ENCODE data around the gene KDM2B. TPM values are rescaled to one million over a fixed set of nuclear protein-coding genes. Genes with fewer than 3 reads are reported as not detected.

Gene KDM2B
- total RNA-seq, 3 donors from 2014 or later, result 12.3 to 26.8 (median 16.7) TPM

DNA sequence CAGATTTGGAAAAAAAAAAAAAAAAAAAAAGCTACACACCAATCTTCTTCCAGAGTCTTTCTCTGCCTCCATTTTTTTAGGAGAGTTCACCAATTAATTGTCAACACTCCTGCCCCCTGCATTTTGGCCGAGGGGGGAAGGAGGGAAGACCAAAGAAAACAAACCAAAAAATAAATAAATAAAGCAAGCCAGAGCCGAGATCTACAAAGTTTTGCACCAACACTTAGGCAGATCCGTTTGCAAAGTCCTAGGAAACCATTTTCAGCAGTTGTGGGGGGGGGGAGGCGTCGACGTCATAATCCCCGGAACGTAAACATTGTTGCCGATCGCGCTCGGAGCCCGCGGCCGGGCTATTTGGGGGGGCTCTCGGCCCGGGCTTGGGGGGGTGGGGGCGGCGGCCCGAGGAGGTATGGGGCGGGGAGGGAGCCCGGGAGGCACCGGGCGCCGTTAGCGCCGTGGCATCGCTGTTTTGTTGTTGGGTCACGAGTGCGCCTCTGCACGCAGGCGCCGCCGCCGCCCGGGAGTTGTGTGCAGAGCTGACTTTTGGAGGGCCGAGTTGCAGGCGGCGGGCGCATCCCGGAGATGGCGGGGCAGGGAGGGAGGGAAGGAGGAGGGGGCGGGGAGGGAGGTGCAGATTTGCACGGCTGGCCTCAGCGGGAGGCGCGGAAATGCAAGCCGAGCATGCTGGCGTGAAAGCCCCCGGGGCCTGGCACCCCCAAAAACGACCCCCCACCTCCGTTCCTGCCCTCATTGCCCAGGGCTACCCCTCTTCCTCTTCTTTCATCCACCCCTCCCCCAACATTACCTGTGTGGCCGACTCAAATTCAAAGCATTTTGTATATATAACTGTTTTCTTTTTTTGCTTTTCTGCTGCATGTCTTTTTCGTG lies 598 bp downstream of the KDM2B start:
- Histone ChIP-seq H3K9me3 (no peaks in the 10 kb centered on the region), H3K36me3 (no peaks in the 10 kb centered on the region), H3K27ac (peak overlapping the region; percentile 90 to 97), H3K4me3 (peak overlapping the region; percentile 72 to 97 (median 74)), H3K4me1 (peaks cover 0 to 2% of the 10 kb centered on the region in 2 donors), H3K27me3 (no peaks in the 10 kb centered on the region)
- DNase-seq (ENCODE audit: low spot score in 2 of 2), result peak; percentile 61 to 71
- intact Hi-C loops (cut with DNase I; ENCODE audit: low total_unique reads), result no loop called here
- TF ChIP-seq POLR2A (IDR thresholded peaks at IDR 0.05), result no peak
- TF ChIP-seq POLR2AphosphoS5 (IDR thresholded peaks at IDR 0.05), result no peak
- TF ChIP-seq, protein P1, sequence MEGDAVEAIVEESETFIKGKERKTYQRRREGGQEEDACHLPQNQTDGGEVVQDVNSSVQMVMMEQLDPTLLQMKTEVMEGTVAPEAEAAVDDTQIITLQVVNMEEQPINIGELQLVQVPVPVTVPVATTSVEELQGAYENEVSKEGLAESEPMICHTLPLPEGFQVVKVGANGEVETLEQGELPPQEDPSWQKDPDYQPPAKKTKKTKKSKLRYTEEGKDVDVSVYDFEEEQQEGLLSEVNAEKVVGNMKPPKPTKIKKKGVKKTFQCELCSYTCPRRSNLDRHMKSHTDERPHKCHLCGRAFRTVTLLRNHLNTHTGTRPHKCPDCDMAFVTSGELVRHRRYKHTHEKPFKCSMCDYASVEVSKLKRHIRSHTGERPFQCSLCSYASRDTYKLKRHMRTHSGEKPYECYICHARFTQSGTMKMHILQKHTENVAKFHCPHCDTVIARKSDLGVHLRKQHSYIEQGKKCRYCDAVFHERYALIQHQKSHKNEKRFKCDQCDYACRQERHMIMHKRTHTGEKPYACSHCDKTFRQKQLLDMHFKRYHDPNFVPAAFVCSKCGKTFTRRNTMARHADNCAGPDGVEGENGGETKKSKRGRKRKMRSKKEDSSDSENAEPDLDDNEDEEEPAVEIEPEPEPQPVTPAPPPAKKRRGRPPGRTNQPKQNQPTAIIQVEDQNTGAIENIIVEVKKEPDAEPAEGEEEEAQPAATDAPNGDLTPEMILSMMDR (IDR thresholded peaks at IDR 0.05), result no peak

DNA sequence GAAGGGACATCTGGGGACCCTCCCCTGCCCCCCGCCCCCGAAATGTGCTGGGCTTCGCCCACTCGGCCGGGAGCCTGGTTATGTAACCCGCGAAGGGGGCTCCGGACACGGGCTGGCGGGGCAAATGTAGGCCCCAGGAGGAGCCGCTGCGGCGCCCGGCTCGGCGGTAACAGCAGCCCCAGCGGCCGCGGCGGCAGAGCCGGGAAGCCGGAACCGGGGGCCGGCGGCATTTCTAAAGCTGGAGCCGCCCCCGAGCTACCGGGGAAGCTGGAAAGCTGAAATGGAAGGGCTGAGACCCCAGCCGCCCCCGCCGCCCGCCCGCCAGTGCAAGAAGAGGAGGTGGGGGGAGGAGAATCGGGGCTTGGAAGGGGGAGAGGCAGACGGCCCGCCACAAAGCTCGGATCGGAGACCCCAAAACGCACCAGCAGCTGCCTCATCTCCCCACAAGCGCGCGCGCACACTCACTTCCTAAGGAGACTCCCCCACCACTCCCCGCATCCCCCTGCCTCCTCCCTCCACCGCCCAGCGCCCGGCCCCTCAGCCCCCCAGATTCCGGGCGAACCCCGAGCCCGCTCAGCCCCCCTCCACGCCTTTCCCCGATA lies 1.5 kb downstream of the KDM2B start:
- no peak for DNase-seq (ENCODE audit: low spot score in 2 of 2)

DNA sequence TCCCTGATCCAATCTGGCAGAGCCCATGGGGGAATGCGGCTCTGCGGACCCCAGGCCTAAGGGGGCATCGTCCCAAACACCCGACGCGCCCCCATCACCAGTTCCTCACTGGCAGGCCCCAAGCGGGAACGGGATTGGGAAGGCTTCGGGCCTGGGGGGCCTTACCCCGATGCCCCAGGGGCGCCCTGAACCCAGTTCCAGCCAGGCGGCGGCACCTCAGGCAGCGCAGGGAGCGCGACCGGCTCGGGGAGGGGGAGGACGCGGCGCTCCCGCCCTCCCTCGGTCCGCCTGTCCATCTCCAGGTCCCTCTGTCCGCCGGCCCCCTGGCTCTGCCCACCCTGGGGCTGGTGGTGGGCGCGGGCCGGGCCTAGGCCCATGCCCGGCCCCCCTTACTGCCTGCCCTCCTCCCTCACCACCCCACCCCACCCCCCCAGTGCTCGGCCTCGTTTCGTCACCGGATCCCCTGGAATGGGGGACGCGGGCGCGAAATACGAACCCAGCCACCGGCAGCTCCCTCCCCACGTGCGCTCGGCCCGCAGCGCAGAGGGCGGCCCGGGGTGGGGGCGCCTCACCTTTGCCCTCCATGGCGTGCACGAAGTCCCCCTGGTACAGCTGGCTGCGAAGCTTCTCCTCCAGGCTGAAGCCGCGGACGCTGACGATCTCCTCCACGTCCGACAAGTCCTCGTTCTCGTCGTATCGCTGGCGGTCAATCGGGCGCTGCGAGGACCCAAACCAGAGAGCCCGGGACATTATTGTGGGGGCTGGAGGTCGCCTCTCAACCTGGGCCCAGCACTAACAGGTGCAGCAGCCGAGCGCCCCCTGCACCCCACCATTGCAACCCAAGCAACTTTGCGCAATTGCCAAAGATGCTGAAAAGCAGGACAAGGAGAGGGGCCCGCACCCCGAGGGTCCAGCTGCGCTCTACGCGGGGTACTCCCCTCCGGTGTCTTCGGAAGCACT lies 2.3 kb downstream of the KDM2B start:
- H3K27ac ChIP-seq, result peak overlapping the region; percentile 84 to 93
- intact Hi-C loops (cut with DNase I; ENCODE audit: low total_unique reads), result no loop called here
- H3K4me3 ChIP-seq, result peak overlapping the region; percentile 72 to 97 (median 74)
- DNase-seq (ENCODE audit: low spot score in 2 of 2), result no peak
- no peaks in the 10 kb centered on the region for H3K9me3 ChIP-seq
- no peaks in the 10 kb centered on the region for H3K27me3 ChIP-seq
- TF ChIP-seq POLR2A (IDR thresholded peaks at IDR 0.05) (no peak), POLR2AphosphoS5 (IDR thresholded peaks at IDR 0.05) (no peak)
- TF ChIP-seq, protein P1 (IDR thresholded peaks at IDR 0.05), result no peak
- no peaks in the 10 kb centered on the region for H3K36me3 ChIP-seq
- peaks cover 0 to 2% of the 10 kb centered on the region in 2 donors for H3K4me1 ChIP-seq

More for the DNA sequence above, 1.5 kb downstream of the KDM2B start:
- peaks cover 0 to 2% of the 10 kb centered on the region in 2 donors for H3K4me1 ChIP-seq
- intact Hi-C loops (cut with DNase I; ENCODE audit: low total_unique reads), result no loop called here
- H3K36me3 ChIP-seq, result no peaks in the 10 kb centered on the region
- no peaks in the 10 kb centered on the region for H3K27me3 ChIP-seq
- H3K9me3 ChIP-seq, result no peaks in the 10 kb centered on the region
- TF ChIP-seq POLR2A (IDR thresholded peaks at IDR 0.05) (no peak), POLR2AphosphoS5 (IDR thresholded peaks at IDR 0.05) (no peak)
- TF ChIP-seq, protein P1 (IDR thresholded peaks at IDR 0.05), result no peak
- peak overlapping the region; percentile 72 to 97 (median 74) for H3K4me3 ChIP-seq
- H3K27ac ChIP-seq, result peak overlapping the region; percentile 84 to 93

DNA sequence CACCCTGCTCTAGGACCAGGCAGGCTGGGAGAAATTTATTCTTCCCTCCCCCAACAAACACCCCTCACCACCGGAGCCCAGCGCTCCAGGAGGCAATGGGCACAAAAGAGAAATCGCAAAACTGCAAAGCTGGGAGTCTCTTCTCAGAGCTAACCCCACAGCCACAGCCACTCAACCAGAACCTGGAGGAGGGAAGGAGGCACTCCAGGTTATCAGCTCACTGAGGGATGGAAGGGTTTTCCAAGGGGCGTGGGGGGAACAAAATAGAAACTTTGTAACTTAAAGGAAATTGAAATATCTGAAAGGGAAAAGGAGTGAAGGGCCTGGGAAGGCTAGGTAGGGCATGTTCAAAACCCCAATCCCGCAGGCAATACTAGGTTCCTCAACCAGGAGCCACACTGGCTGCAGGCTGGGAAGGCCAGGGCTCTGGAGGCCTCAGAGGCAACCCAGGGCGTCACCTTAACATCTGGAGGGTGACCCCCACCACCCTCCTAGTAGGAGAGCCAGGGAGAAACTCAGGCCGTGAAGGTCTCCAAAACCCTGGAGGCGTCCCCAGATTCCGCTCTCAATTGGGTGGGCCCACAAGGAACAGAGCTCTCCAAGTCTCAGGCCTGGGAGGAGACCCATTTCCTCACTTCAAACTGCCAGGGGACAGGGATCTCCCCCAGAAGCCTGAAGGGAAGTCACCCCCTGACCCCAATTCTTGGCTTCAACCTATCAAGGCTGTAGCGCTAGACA lies 3.2 kb downstream of the KDM2B start:
- no peak for DNase-seq (ENCODE audit: low spot score in 2 of 2)
- no peak for TF ChIP-seq POLR2A (IDR thresholded peaks at IDR 0.05)
- no peak for TF ChIP-seq POLR2AphosphoS5 (IDR thresholded peaks at IDR 0.05)
- TF ChIP-seq, protein P1 (IDR thresholded peaks at IDR 0.05), result no peak
- Histone ChIP-seq H3K4me3 (peak overlapping the region in 2 of 3 donors; percentile 74 to 97), H3K36me3 (no peaks in the 10 kb centered on the region), H3K27me3 (no peaks in the 10 kb centered on the region), H3K9me3 (no peaks in the 10 kb centered on the region), H3K4me1 (peaks cover 0 to 2% of the 10 kb centered on the region in 2 donors), H3K27ac (peak overlapping the region; percentile 84 to 93)
- intact Hi-C loops (cut with DNase I; ENCODE audit: low total_unique reads), result no loop called here

All from breast epithelium (tissue), 4 donors.